GM12878 (cell line): ENCODE measurements around the gene ZNF444. TPM values are rescaled to one million over a fixed set of nuclear protein-coding genes. Genes with fewer than 3 reads are reported as not detected.

Experiments used
- ATAC-seq: fragments of 200-7000 bp; cut with Tn5 transposase; 3 replicates; pipeline ENCODE4 v1.9.1; 2020; ENCODE audit warnings: mild to moderate bottlenecking, moderate library complexity
- BruUV-seq: library from RNA; stranded (reverse); fragments of 400-500 nt; replicated peaks from 2 replicates; lab custom pipeline; 2021; lab: Mats Ljungman, UMichigan
- CTCF ChIA-PET: fragments of 300-600 bp; sonication (Branson Sonifier 250); formaldehyde crosslinking; extraction: SDS; loops from one replicate; lab custom pipeline; 2021; ENCODE audit warnings: inconsistent platforms; lab: Yijun Ruan, JAX
- POLR2A ChIA-PET: fragments of 350-600 bp; formaldehyde crosslinking; extraction: SDS; loops from one replicate; lab custom pipeline; 2021; ENCODE audit warnings: inconsistent platforms; lab: Charles Lee
- RAD21 ChIA-PET: fragments of 300-600 bp; sonication (Branson Sonifier 250); formaldehyde crosslinking; loops from one replicate; lab custom pipeline; 2023; ENCODE audit warnings: antibody characterized with exemption; ENCODE audit not compliant: unreplicated experiment; lab: Charles Lee
- SMC1A ChIA-PET: fragments of 300-600 bp; sonication (Branson Sonifier 250); formaldehyde crosslinking; loops from one replicate; lab custom pipeline; 2023; ENCODE audit not compliant: unreplicated experiment, uncharacterized antibody; lab: Charles Lee
- DNase-seq: peaks from one replicate; pipeline ENCODE4 v3.0.0-alpha.2; 2011; ENCODE audit warnings: low read depth, low spot score
- FAIRE-seq: peaks from 3 replicates; lab custom pipeline; 2011; peaks lifted over from hg19 to GRCh38; lab: Jason Lieb, UNC
- H2AFZ ChIP-seq: 2 replicates; pipeline ENCODE4 v1.6.0; 2011; ENCODE audit warnings: low read depth, low read length, control low read depth; ENCODE audit not compliant: control insufficient read depth
- H3K27ac ChIP-seq: 2 replicates; pipeline ENCODE4 v1.5.1; 2011; ENCODE audit warnings: control low read depth; ENCODE audit not compliant: control insufficient read depth, insufficient read depth
- H3K27me3 ChIP-seq, 2 experiments: replicated peaks in 1 of 2; 2 replicates each; pipeline versions ENCODE4 v1.6.0 to v1.6.1; 2011; ENCODE audit warnings: low read length in 1 of 2; ENCODE audit not compliant: control insufficient read depth in 2 of 2, insufficient read depth in 2 of 2
- H3K36me3 ChIP-seq, 2 experiments: 2 replicates each; pipeline ENCODE4 v1.5.1; 2011; ENCODE audit warnings: low read length in 1 of 2; ENCODE audit not compliant: control insufficient read depth in 2 of 2, insufficient read depth in 2 of 2
- H3K4me1 ChIP-seq: 2 replicates; pipeline ENCODE4 v1.6.1; 2011; ENCODE audit warnings: mild to moderate bottlenecking, low read length, moderate library complexity, mixed read lengths; ENCODE audit not compliant: control insufficient read depth, insufficient read depth
- H3K4me2 ChIP-seq: 2 replicates; pipeline ENCODE4 v1.6.0; 2011; ENCODE audit warnings: control low read depth; ENCODE audit not compliant: control insufficient read depth, insufficient read depth
- H3K4me3 ChIP-seq: fragments of 200-600 bp; sonication (generic); 2 replicates; pipeline ENCODE4 v1.5.1; 2016
- H3K79me2 ChIP-seq: 2 replicates; pipeline ENCODE4 v1.6.0; 2011; ENCODE audit warnings: low read length; ENCODE audit not compliant: control insufficient read depth, insufficient read depth
- H3K9ac ChIP-seq: 2 replicates; pipeline ENCODE4 v1.8.0; 2011; ENCODE audit warnings: low read length, control low read depth, mixed read lengths; ENCODE audit not compliant: control insufficient read depth, insufficient read depth
- H3K9me3 ChIP-seq: replicated peaks from 3 replicates; pipeline ENCODE4 v1.5.1; 2011; ENCODE audit warnings: mild to moderate bottlenecking, low read length; ENCODE audit not compliant: control insufficient read depth, insufficient read depth
- H4K20me1 ChIP-seq: 2 replicates; pipeline ENCODE4 v1.6.0; 2011; ENCODE audit not compliant: control insufficient read depth, insufficient read depth
- ATF2 ChIP-seq: IDR thresholded peaks from 2 replicates; pipeline ENCODE4 v1.6.1; 2012; ENCODE audit warnings: low read length, inconsistent platforms
- ATF3 ChIP-seq: IDR thresholded peaks from 2 replicates; pipeline ENCODE4 v1.6.1; 2011; ENCODE audit warnings: low read depth, mild to moderate bottlenecking, low read length, moderate library complexity, borderline replicate concordance; ENCODE audit errors: extremely low read depth
- ATF7 ChIP-seq: fragments of 450-650 bp; IDR thresholded peaks from 2 replicates; pipeline ENCODE4 v1.6.1; 2016; ENCODE audit warnings: low read depth, mild to moderate bottlenecking
- CBFB ChIP-seq: IDR thresholded peaks from 2 replicates; pipeline ENCODE4 v1.6.1; 2016; ENCODE audit warnings: antibody characterized with exemption, low read depth
- E4F1 ChIP-seq: fragments of 450-650 bp; IDR thresholded peaks from 2 replicates; pipeline ENCODE4 v1.6.1; 2018; ENCODE audit warnings: borderline replicate concordance, mild to moderate bottlenecking; ENCODE audit not compliant: partially characterized antibody
- JUNB ChIP-seq: IDR thresholded peaks from 2 replicates; pipeline ENCODE4 v1.6.1; 2016; ENCODE audit warnings: antibody characterized with exemption, mild to moderate bottlenecking
- MAX ChIP-seq: IDR thresholded peaks from 2 replicates; pipeline ENCODE4 v1.6.1; 2012; ENCODE audit warnings: low read depth, low read length, improper control_type of control experiment
- MLLT1 ChIP-seq: fragments of 450-650 bp; IDR thresholded peaks from 2 replicates; pipeline ENCODE4 v1.6.1; 2016; ENCODE audit warnings: mild to moderate bottlenecking
- MYB ChIP-seq: fragments of 150-350 bp; IDR thresholded peaks from 2 replicates; pipeline ENCODE4 v1.6.1; 2014; ENCODE audit warnings: mild to moderate bottlenecking, low read depth, low read length, borderline replicate concordance
- SP1 ChIP-seq: IDR thresholded peaks from one replicate; pipeline ENCODE4 v1.6.1; 2011; ENCODE audit warnings: low read depth, low read length
- STAT1 ChIP-seq: fragments of 450-650 bp; conservative IDR thresholded peaks from 2 replicates; pipeline ENCODE4 v1.6.1; 2014; ENCODE audit warnings: antibody characterized with exemption, mild to moderate bottlenecking
- SUZ12 ChIP-seq: fragments of 200-600 bp; sonication (generic); IDR thresholded peaks from one replicate; pipeline ENCODE4 v1.6.1; 2018; ENCODE audit warnings: antibody characterized with exemption, mild to moderate bottlenecking; ENCODE audit not compliant: unreplicated experiment
- TCF12 ChIP-seq: IDR thresholded peaks from 2 replicates; pipeline ENCODE4 v1.6.1; 2011; ENCODE audit warnings: low read depth, mild to moderate bottlenecking, low read length
- ZBTB4 ChIP-seq: fragments of 450-650 bp; formaldehyde crosslinking; IDR thresholded peaks from 2 replicates; pipeline ENCODE4 v1.4.0; 2022; ENCODE audit warnings: mild to moderate bottlenecking, moderate library complexity
- ZZZ3 ChIP-seq: IDR thresholded peaks from 2 replicates; pipeline ENCODE4 v1.6.1; 2011; ENCODE audit warnings: low read depth; ENCODE audit not compliant: control insufficient read depth, insufficient read length
- WGBS: methylation state at CpG from one replicate; pipeline ENCODE4 v1.1.6; 2016; ENCODE audit warnings: low lambda C conversion rate; ENCODE audit not compliant: insufficient replicate concordance, insufficient coverage; ENCODE audit errors: missing lambda C conversion rate; 5-methylcytosine and 5-hydroxymethylcytosine counted together
- in situ Hi-C: fragments of 300-500 bp; cut with MboI; formaldehyde crosslinking; loops from 9 replicates; pipeline ENCODE4 v1.14.3; 2018; ENCODE audit warnings: mixed read lengths
- intact Hi-C: fragments of 100-400 bp; cut with micrococcal nuclease; formaldehyde crosslinking; loops from one replicate; pipeline ENCODE4 v1.14.2; 2022; ENCODE audit not compliant: unreplicated experiment
- polyA plus RNA-seq, 11 experiments: library from polyadenylated mRNA; depleted of rRNA in 4 of 11; unstranded in 6 of 11; stranded (reverse) in 5 of 11; fragments of >200 nt; fragmentation: Nextera tagmentation in 4 of 11; fragmentation: Illumina TruSeq in 1 of 11; extraction: Ambion mirVana in 4 of 11; extraction: Trizol in 1 of 11; gene quantifications; 1 replicate in 1 of 11; 2 replicates in 10 of 11; pipeline versions ENCODE4 v1.2.1 to v1.2.3, GENCODE V29; 2011 to 2016; ENCODE audit warnings: inconsistent platforms in 2 of 11, missing spikeins in 2 of 11, low read depth in 1 of 11
- total RNA-seq, 4 experiments: library from RNA; depleted of rRNA in 3 of 4; stranded (reverse); fragments of >200 nt in 3 of 4; fragmentation: Illumina TruSeq in 1 of 4; extraction: Trizol in 1 of 4; gene quantifications; 2 replicates each; pipeline versions ENCODE4 v1.2.1 to v1.2.3, GENCODE V29; 2013 to 2021

The ZNF444 gene
- total and polyA plus RNA-seq, 10 of the 15 experiments (the other 5 are each of a cell fraction or from before 2014, with no cell fraction given) = 0.45 to 28.2 (median 11.6) TPM

- Histone ChIP-seq H3K79me2 (no peaks in the 10 kb centered on the region), H3K36me3 (no peaks in the 10 kb centered on the region), H3K27ac (no peak overlapping the region), H3K4me3 (no peak overlapping the region), H2AFZ (no peak overlapping the region), H3K4me2 (no peak overlapping the region), H3K9ac (no peak overlapping the region), H3K9me3 (no peaks in the 10 kb centered on the region), H3K27me3 (no peaks in the 10 kb centered on the region)
- intact Hi-C loops = no loop called here
- ChIA-PET CTCF (interaction anchor here (0.7 to 1.0 kb wide), 2 partner anchors 47 to 178 kb away, joined by 3 to 4 read pairs; no protein-coding TSS in a partner anchor), SMC1A (no interaction called here), POLR2A (interaction anchor here (0.6 kb wide), 1 partner anchor 726 kb away, joined by 5 read pairs; no protein-coding TSS in a partner anchor), RAD21 (no interaction called here)
- in situ Hi-C loops = loop anchor here (25.0 kb wide), 1 partner anchor 1680 kb away; the partner anchor contains the start of gene ZNF552
- WGBS = 81% methylated on average over 14 of the region's 14 CpGs
- DNase-seq (no peak), FAIRE-seq (no peak)
- no TSS peak for BruUV-seq
- TF ChIP-seq ATF3 (no peak), MAX (no peak), CBFB (no peak), MLLT1 (no peak), SP1 (no peak), TCF12 (no peak), ZZZ3 (no peak), ATF7 (no peak), JUNB (no peak), E4F1 (no peak), STAT1 (no peak), SUZ12 (no peak), MYB (no peak), ATF2 (no peak), ZBTB4 (no peak)
- TF ChIP-seq, all 136 proteins: peak for 0
- Histone ChIP-seq H4K20me1 (no peaks in the 10 kb centered on the region), H3K4me1 (peaks cover 9% of the 10 kb centered on the region)
- ATAC-seq = no peak
Measured at GRCh38 chr19:56132316-56132822, 8.7 kb upstream of the ZNF444 start.
